Osteocyte (in vitro differentiated cells): Measurements from ENCODE around the gene NR2F2. TPM values are rescaled to one million over a fixed set of nuclear protein-coding genes. Genes with fewer than 3 reads are reported as not detected.

Experiments used
- DNase-seq: peaks from one replicate; pipeline ENCODE4 v3.0.0; 2021; ENCODE audit warnings: mixed read lengths; ENCODE audit not compliant: unreplicated experiment; ENCODE audit errors: extremely low spot score
- H3K27ac Mint-ChIP-seq: one replicate; pipeline ENCODE4 v1.8.0; 2021; ENCODE audit warnings: mild to moderate bottlenecking, mixed read lengths; ENCODE audit not compliant: unreplicated experiment
- H3K27me3 Mint-ChIP-seq: one replicate; pipeline ENCODE4 v1.8.0; 2021; ENCODE audit warnings: mixed read lengths; ENCODE audit not compliant: unreplicated experiment
- H3K36me3 Mint-ChIP-seq: one replicate; pipeline ENCODE4 v1.8.0; 2021; ENCODE audit warnings: mixed read lengths; ENCODE audit not compliant: unreplicated experiment
- H3K4me1 Mint-ChIP-seq: one replicate; pipeline ENCODE4 v1.8.0; 2021; ENCODE audit warnings: mixed read lengths; ENCODE audit not compliant: unreplicated experiment
- H3K4me3 Mint-ChIP-seq: one replicate; pipeline ENCODE4 v1.8.0; 2021; ENCODE audit warnings: mild to moderate bottlenecking, moderate library complexity, mixed read lengths; ENCODE audit not compliant: unreplicated experiment
- H3K9me3 Mint-ChIP-seq: one replicate; pipeline ENCODE4 v1.8.0; 2021; ENCODE audit warnings: mixed read lengths; ENCODE audit not compliant: unreplicated experiment
- total RNA-seq: library from RNA; stranded (reverse); gene quantifications from 2 replicates; pipeline ENCODE4 v1.2.1, GENCODE V29; 2021
- TF ChIP-seq, protein P1 (sequence below): fragments of 200-600 bp; sonication (generic); IDR thresholded peaks from 2 replicates; pipeline ENCODE4 v1.5.0; 2021; ENCODE audit warnings: antibody characterized with exemption, mild to moderate bottlenecking, moderate library complexity

The NR2F2 gene
- total RNA-seq, 1 donor from 2014 or later = 286 TPM

DNA sequence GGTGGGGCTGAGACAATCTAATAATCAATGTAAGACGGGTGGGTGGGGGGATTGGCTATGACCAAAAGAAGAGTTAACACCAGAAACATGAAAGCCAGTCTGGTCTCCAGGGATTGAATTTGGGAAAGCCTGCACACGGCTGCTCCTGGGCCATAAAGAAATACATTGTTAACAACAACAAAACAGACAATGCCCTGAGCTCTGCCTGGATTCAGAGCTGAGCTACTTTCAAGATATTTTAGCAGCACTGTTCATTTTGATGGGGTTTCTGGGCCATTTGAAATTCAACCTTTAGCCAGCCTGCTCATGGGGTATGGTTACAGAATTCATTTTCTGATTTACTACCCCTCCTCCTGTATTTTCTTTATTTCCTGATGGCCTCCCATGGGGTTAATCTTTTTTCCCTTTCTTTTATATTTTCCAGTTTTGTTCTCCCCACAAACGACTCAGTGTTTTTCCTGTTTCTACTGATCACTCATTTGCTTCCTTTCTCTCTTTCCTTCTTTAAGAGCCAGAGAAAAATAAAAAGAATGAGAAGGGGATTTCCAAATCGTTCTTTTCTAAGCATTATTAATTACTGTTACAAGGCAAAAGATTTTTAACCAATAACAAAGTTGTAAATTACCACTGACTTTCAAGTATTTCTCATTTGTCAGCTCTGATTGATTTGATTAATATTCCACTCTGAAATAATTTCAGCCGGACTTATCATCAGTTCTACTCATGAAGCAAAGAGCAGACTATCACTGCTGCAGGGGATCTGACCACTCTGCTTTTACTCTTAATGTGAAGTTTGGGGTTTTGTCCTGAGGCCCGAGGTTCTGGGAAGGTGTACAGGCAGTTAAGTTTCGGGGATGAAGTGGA is 19.6 kb downstream of the NR2F2 start:
- peak overlapping the region; percentile 46 for H3K4me3 Mint-ChIP-seq
- TF ChIP-seq, protein P1, sequence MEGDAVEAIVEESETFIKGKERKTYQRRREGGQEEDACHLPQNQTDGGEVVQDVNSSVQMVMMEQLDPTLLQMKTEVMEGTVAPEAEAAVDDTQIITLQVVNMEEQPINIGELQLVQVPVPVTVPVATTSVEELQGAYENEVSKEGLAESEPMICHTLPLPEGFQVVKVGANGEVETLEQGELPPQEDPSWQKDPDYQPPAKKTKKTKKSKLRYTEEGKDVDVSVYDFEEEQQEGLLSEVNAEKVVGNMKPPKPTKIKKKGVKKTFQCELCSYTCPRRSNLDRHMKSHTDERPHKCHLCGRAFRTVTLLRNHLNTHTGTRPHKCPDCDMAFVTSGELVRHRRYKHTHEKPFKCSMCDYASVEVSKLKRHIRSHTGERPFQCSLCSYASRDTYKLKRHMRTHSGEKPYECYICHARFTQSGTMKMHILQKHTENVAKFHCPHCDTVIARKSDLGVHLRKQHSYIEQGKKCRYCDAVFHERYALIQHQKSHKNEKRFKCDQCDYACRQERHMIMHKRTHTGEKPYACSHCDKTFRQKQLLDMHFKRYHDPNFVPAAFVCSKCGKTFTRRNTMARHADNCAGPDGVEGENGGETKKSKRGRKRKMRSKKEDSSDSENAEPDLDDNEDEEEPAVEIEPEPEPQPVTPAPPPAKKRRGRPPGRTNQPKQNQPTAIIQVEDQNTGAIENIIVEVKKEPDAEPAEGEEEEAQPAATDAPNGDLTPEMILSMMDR = no peak
- H3K27me3 Mint-ChIP-seq = no peaks in the 10 kb centered on the region
- H3K4me1 Mint-ChIP-seq = peaks cover 84% of the 10 kb centered on the region
- no peak for DNase-seq
- H3K36me3 Mint-ChIP-seq = peaks cover 22% of the 10 kb centered on the region
- H3K27ac Mint-ChIP-seq = peak overlapping the region; percentile 96
- no peaks in the 10 kb centered on the region for H3K9me3 Mint-ChIP-seq

DNA sequence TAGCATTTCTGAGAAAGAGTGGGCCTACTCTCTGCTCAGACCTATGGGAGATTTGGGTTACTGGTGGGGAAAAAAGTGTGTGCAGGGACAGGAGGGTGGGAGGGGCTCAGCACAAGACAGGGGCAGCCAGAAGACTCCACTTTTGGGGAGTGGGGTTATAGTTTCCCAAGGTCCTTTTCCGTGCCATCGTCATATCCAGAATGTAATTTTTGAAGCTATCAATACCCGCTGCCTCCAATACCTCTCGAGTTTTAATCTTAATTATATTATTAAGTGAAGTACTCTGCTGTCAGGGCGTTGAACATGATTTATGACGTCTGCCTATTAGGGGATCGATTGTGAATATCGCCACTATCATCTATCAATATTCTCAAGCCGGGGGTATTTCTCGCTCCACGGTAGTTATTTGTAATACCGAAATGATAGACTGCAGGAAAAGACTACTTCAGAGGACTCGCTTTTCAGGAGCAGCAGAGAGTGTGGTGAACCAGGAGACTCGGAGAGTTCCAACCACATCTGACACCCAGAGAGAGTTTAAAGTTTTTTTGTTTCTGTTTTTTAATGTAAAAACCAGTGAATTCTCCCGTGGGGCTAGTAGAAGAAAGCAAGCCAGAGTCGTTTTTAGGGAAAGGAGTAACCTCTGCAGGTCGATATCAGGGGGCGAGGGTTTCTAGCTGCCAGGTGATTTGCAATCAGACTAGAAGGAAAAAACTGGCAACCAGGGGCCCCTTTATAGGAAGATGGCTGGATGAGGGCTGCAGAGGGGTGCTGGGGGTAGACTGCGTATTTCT is 20.6 kb downstream of the NR2F2 start:
- no peak for DNase-seq
- TF ChIP-seq, protein P1 = no peak
- peaks cover 18% of the 10 kb centered on the region for H3K36me3 Mint-ChIP-seq
- H3K27me3 Mint-ChIP-seq = no peaks in the 10 kb centered on the region
- H3K4me3 Mint-ChIP-seq = peak overlapping the region; percentile 40
- peak overlapping the region; percentile 96 for H3K27ac Mint-ChIP-seq
- H3K4me1 Mint-ChIP-seq = peaks cover 74% of the 10 kb centered on the region
- H3K9me3 Mint-ChIP-seq = no peaks in the 10 kb centered on the region

- Mint-ChIP-seq H3K9me3 (no peaks in the 10 kb centered on the region), H3K36me3 (peaks cover 17% of the 10 kb centered on the region), H3K27ac (peak overlapping the region; percentile 86), H3K4me3 (peak overlapping the region; percentile 40), H3K4me1 (peaks cover 65% of the 10 kb centered on the region), H3K27me3 (no peaks in the 10 kb centered on the region)
- TF ChIP-seq, protein P1 = no peak
- no peak for DNase-seq
Measured at GRCh38 chr15:96351761-96352603, 21.5 kb downstream of the NR2F2 start.

DNA sequence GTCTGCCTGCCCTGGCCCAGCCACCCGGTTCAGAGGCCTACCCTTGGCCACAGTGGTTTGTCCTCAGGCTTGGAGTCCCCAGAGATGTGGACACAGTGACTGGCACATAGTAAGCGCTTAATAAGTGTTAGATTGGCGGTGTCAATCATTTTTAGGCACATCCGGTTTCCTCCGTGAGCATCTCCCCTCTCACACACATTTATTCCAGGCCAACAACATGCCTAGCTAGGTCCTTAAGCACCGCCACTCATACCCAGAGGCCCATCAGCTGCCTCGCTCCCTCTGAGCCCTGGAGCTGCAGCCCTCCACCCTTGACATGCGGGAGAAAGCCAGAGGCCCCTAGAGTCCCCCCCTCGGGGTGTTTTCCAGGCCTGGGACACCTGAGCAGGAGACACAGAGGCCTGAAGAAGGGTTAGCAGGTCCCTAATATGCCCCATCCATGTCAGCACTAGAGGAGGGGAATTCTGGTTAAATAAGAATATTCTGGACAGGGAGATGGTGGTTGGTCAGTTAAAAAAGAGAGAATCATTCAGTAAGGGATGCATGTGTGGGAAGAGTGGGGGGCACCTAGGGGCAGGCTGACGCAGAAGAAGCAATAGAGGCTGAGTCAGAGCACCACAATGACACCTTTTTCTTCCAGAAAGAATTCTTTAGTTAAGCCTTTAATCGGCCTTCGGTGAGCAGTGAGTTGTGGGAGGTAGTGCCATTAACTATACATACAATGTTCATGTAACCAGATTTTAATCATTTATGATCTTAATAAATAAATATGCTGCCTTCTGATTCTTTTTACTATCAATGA is 22.3 kb downstream of the NR2F2 start:
- DNase-seq = no peak
- peak overlapping the region; percentile 11 for H3K4me3 Mint-ChIP-seq
- TF ChIP-seq, protein P1 = no peak
- no peaks in the 10 kb centered on the region for H3K9me3 Mint-ChIP-seq
- H3K4me1 Mint-ChIP-seq = peaks cover 63% of the 10 kb centered on the region
- H3K27ac Mint-ChIP-seq = peak overlapping the region; percentile 79
- peaks cover 12% of the 10 kb centered on the region for H3K36me3 Mint-ChIP-seq
- no peaks in the 10 kb centered on the region for H3K27me3 Mint-ChIP-seq
